Measurements from ENCODE around the gene CDC42EP1.

The CDC42EP1 gene, protein sequence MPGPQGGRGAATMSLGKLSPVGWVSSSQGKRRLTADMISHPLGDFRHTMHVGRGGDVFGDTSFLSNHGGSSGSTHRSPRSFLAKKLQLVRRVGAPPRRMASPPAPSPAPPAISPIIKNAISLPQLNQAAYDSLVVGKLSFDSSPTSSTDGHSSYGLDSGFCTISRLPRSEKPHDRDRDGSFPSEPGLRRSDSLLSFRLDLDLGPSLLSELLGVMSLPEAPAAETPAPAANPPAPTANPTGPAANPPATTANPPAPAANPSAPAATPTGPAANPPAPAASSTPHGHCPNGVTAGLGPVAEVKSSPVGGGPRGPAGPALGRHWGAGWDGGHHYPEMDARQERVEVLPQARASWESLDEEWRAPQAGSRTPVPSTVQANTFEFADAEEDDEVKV

DNA sequence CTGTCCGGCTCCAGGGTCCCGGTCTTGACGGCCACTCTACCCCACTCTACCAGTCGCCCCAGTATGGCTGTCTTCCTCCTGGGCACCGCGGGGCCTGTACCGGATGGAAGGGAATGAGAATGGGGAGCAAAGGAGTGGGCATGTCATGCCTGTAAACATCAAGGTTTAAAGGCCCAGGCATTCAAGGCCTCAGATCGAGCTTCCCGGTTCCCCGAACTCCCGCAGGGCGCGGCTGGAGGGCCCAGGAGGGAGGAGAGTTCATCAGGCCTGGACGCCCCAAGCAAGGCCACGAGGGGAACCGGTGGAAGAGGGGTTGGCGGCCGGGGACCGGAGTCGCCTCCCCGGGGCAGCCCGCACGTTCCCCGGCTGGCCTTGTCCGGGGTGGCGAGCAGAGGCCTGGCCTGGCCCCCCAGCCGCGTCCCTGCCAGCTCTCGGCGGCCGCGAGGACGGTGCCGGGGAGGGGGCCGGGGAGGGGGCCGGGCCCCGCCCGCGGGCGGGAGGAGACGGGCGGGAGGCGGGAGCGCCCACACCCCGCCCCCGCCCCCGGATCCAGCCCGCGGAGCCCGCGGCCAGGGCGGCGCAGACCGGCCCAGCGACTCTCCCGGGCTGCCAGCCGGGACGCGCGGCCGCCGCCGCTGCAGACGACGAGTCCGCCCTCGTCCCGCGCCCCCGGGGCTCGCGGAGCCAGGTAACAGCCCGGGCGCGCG, at the start of gene CDC42EP1:
Gene CDC42EP1 (plus strand): TSS at position 580 of the 707 bp plus-strand sequence. CDS start 5,870 bp downstream, outside the sequence.
- Histone ChIP-seq H3K4me3 (ENCODE audit: low read depth, low read length) (peak within 1 kb of the TSS; percentile 59), H3K36me3 (ENCODE audit: control insufficient read depth, insufficient read depth, low read length) (no peaks in the 10 kb centered on the region), H3K27me3 (ENCODE audit: control insufficient read depth, insufficient read depth, low read length) (peaks cover 36% of the 10 kb centered on the region), H3K9ac (ENCODE audit: low read depth, low read length) (peak within 1 kb of the TSS; percentile 12), H3K9me3 (ENCODE audit: control insufficient read depth, insufficient read depth, low read length) (no peaks in the 10 kb centered on the region), H3K4me1 (ENCODE audit: control insufficient read depth, insufficient read depth, low read length) (peaks cover 20% of the 10 kb centered on the region)

DNA sequence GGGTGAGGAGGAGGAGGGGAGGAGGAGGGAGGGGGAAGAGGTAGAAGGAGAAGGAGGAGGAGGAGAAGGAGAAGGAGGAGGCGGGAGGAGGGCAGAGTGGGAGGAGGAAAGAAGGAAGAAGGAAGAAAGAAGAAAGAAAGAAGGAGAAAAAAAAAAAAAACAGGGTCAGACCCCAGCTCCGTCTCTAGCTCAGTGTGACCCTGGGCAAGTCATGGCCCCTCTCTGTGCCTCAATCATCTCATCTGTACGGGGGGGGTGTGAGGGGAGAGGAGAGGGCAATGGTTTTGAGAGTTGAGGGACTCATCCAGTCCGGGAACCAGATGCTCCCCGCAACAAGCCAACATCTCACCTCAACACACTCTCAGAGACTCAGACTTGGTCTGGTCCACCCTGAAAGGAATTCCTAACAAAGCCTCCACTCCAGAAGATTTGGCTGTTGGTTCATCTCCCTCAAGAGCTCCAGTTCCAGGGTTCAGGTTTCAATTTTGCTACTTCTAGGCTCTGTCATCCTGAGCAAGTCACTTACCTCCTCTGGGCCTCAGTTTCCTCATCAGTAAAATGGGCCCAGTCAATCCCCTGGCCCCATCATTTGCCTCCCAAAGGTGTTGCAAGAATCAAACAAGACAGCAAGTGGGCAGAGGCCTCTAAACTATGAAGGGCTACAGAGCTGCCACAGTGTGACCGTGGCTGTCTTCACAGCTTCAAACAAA, 48.7 kb upstream of the CDC42EP1 start:
- Histone ChIP-seq H3K9me3 (ENCODE audit: control insufficient read depth, insufficient read depth, low read length) (no peaks in the 10 kb centered on the region), H3K9ac (ENCODE audit: low read depth, low read length) (no peak overlapping the region), H3K36me3 (ENCODE audit: control insufficient read depth, insufficient read depth, low read length) (peaks cover 4% of the 10 kb centered on the region), H3K27me3 (ENCODE audit: control insufficient read depth, insufficient read depth, low read length) (no peaks in the 10 kb centered on the region), H3K4me3 (ENCODE audit: low read depth, low read length) (no peak overlapping the region), H3K4me1 (ENCODE audit: control insufficient read depth, insufficient read depth, low read length) (no peaks in the 10 kb centered on the region)

DNA sequence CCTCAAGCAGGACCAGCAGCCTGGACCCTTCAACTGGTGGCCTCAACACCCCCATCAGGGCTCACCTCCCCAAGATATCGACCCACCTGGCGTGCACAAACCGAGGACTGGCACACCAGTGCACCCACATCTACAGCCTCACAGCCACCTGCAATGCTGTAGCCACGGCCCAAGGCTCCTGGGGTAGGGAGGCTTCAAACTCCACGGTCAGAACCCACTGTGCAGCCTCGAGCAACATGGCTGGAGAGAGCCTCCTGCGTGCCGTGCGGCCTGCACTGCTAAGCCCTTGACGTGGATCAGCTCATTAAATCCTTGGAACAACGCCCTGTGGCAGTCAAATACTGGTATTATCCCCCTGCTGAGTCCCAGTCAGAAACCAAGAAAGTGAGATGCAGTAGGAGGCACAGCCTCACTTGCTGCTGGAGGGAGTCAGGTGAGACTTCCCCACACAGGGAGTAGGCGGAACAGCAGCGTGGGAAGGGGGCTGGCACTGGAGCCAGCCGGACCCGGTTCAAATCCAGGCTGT, 45.7 kb upstream of the CDC42EP1 start:
- H3K9ac ChIP-seq (ENCODE audit: low read depth, low read length): no peak overlapping the region
- no peak overlapping the region for H3K4me3 ChIP-seq (ENCODE audit: low read depth, low read length)
- no peaks in the 10 kb centered on the region for H3K36me3 ChIP-seq (ENCODE audit: control insufficient read depth, insufficient read depth, low read length)
- peaks cover 13% of the 10 kb centered on the region for H3K27me3 ChIP-seq (ENCODE audit: control insufficient read depth, insufficient read depth, low read length)
- peaks cover 3% of the 10 kb centered on the region for H3K4me1 ChIP-seq (ENCODE audit: control insufficient read depth, insufficient read depth, low read length)
- H3K9me3 ChIP-seq (ENCODE audit: control insufficient read depth, insufficient read depth, low read length): no peaks in the 10 kb centered on the region

DNA sequence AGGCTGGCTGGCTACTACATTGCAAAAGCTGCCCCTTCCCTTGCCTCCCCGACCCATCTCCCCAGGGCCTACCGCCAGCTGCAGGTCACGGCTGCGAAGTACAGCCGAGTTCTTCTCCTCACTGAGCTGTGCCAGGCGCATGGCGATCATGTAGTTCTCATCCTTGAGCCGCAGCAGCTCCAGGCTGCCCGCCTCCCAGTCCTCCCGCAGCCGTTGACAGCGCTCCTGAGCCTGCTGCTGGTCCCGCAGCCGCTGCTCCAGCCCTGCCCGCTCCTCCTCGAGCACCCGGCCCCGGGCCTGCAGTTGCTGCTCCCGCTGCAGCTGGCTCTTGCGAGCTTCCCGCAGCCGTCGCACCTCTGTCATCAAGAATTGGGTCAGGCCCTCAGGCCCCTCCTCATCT, 44.4 kb upstream of the CDC42EP1 start:
- no peak overlapping the region for H3K4me3 ChIP-seq (ENCODE audit: low read depth, low read length)
- H3K9me3 ChIP-seq (ENCODE audit: control insufficient read depth, insufficient read depth, low read length): no peaks in the 10 kb centered on the region
- H3K4me1 ChIP-seq (ENCODE audit: control insufficient read depth, insufficient read depth, low read length): peaks cover 5% of the 10 kb centered on the region
- peaks cover 18% of the 10 kb centered on the region for H3K27me3 ChIP-seq (ENCODE audit: control insufficient read depth, insufficient read depth, low read length)
- no peak overlapping the region for H3K9ac ChIP-seq (ENCODE audit: low read depth, low read length)
- H3K36me3 ChIP-seq (ENCODE audit: control insufficient read depth, insufficient read depth, low read length): no peaks in the 10 kb centered on the region

DNA sequence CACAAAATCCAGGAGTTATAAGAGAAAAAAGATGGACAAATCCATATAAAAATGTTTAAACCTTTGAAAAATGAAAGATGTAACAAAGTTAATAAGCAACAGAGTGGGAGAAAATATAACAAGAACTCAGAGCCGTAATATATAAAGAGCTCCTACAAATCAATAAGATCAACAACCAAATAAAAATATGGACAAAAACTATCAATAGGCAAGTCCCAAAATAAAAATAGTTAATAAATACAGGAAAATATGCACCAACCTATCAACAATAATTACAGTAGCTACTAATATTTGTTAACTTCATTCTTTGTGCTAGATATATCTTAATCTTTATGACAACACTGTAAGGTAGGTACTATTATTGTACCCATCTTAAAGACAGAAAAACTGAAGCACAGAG, 43.8 kb upstream of the CDC42EP1 start:
- H3K36me3 ChIP-seq (ENCODE audit: control insufficient read depth, insufficient read depth, low read length): no peaks in the 10 kb centered on the region
- H3K4me1 ChIP-seq (ENCODE audit: control insufficient read depth, insufficient read depth, low read length): peaks cover 5% of the 10 kb centered on the region
- no peaks in the 10 kb centered on the region for H3K9me3 ChIP-seq (ENCODE audit: control insufficient read depth, insufficient read depth, low read length)
- H3K9ac ChIP-seq (ENCODE audit: low read depth, low read length): no peak overlapping the region
- H3K4me3 ChIP-seq (ENCODE audit: low read depth, low read length): no peak overlapping the region
- H3K27me3 ChIP-seq (ENCODE audit: control insufficient read depth, insufficient read depth, low read length): peaks cover 18% of the 10 kb centered on the region

DNA sequence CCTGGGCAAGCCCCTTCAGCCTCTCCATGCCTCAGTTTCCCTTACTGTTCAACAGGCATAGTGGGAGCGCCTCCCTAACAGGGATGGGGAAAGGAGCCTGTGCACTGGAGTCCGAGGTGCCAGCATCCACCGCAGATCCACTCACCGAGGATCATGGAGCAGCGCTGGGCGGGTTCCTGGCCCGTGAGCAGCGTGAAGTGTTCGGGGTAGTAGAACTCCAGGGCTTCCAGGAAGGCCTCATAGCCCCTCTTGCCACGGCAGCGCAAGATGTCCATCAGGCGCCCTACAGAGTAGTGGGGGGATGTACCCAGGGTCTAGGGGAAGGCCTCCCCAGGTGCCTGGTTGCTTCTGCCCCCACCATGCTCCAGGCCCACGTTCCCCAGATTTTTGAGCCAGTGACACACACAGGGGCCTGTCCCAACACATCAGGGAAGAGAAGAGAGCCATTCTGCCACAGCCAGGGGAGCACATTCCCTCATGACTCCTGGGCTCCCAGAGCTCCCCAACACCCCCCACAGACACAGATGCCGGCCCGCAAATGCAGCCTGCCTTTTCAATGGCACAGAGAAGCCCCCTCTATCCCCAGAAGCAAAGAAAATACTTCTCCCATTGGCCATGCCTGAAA, 42.3 kb upstream of the CDC42EP1 start:
- Histone ChIP-seq H3K4me1 (ENCODE audit: control insufficient read depth, insufficient read depth, low read length) (peaks cover 5% of the 10 kb centered on the region), H3K4me3 (ENCODE audit: low read depth, low read length) (no peak overlapping the region), H3K9me3 (ENCODE audit: control insufficient read depth, insufficient read depth, low read length) (no peaks in the 10 kb centered on the region), H3K9ac (ENCODE audit: low read depth, low read length) (no peak overlapping the region), H3K36me3 (ENCODE audit: control insufficient read depth, insufficient read depth, low read length) (no peaks in the 10 kb centered on the region), H3K27me3 (ENCODE audit: control insufficient read depth, insufficient read depth, low read length) (peaks cover 21% of the 10 kb centered on the region)

DNA sequence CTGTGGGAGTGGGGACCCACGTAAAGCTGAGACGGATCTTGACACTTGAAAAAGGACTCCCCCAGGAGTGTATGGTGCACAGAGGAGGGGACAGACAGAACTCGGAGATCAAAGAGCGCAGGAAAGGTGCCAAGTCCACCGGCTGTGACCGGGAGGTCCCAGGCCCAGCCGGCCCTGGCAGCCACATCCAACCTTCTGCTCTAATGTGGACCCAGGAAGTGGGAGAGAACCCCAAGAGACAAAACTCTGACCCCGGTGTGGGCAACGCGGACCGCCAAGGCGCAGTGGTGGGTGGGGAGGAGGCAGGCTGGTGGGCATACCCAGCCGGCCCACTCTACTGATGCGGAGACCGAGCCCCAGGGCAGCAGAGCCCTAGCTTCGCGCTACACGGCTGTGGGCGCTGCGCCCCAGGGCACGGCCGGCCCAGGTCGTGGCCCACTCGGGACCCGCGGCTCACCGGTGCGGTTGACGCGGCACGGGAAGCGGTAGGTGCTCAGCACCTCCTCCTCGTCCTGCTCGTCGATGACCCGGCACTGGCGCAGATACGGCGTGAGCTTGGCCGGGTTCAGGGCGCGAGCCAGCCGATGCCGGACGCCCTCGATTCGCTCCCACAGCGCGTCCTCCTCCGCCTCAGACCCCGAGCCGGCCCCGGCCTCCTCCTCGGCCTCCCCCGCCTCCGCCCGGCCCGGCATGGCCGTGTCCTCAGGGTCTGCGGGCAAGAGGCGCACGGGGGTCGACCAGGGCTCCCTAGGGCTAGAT, 41.6 kb upstream of the CDC42EP1 start:
- Histone ChIP-seq H3K4me3 (ENCODE audit: low read depth, low read length) (peak overlapping the region; percentile 73), H3K4me1 (ENCODE audit: control insufficient read depth, insufficient read depth, low read length) (peaks cover 5% of the 10 kb centered on the region), H3K9me3 (ENCODE audit: control insufficient read depth, insufficient read depth, low read length) (no peaks in the 10 kb centered on the region), H3K9ac (ENCODE audit: low read depth, low read length) (no peak overlapping the region), H3K36me3 (ENCODE audit: control insufficient read depth, insufficient read depth, low read length) (no peaks in the 10 kb centered on the region), H3K27me3 (ENCODE audit: control insufficient read depth, insufficient read depth, low read length) (peaks cover 21% of the 10 kb centered on the region)

DNA sequence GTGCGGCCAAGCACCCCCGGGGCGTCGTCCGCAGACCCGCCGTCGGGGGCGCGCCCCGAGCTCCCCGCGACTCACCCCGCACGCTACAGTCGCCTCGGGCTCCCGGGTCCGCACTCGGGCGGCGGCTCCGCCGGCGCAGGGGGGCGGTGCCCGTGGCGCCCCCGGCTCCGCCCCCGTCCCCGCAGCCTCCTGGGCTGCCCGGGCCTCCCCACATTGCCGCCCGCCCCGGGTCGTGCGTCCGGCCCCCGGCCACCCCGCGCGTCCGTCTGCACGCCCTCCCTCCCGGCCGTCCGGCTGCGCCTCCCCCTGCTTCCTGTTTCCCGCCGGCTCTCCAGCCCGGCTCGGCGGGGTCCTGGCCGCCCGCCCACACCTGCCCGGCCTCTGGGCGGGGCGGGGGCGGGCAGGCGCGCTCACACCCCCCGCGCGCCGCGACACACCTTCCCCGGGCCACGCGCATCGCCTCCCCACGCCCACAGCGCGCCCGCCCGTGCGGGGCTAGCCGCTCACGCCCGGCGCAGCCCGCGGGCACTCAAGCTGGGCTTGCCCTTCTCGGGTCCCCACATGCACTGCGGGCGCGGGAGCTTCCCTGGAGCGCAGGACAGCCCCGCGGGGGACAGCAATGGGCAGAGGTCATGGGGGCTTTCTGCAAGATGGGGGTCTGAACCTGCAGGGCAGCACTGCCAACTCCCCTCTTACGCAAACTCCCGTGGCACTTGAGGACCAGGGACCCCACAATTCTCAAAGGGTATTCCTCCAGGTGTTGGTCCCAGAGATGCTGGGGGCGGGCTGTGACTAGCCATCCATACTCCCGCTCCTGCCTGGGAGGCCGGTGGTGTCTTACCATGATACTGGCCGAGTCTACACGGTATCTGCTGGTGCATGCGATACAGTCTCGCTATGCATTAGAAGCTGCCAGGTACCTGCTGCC, 40.7 kb upstream of the CDC42EP1 start, which contains the start of gene CARD10:
Gene CARD10 (minus strand): TSS at position 148 of the 928 bp plus-strand sequence. CDS start 215 bp downstream, outside the sequence.
- Histone ChIP-seq H3K9ac (ENCODE audit: low read depth, low read length) (no peak within 1 kb of the TSS), H3K4me1 (ENCODE audit: control insufficient read depth, insufficient read depth, low read length) (peaks cover 5% of the 10 kb centered on the region), H3K27me3 (ENCODE audit: control insufficient read depth, insufficient read depth, low read length) (peaks cover 23% of the 10 kb centered on the region), H3K9me3 (ENCODE audit: control insufficient read depth, insufficient read depth, low read length) (no peaks in the 10 kb centered on the region), H3K36me3 (ENCODE audit: control insufficient read depth, insufficient read depth, low read length) (no peaks in the 10 kb centered on the region), H3K4me3 (ENCODE audit: low read depth, low read length) (peak within 1 kb of the TSS; percentile 73)

DNA sequence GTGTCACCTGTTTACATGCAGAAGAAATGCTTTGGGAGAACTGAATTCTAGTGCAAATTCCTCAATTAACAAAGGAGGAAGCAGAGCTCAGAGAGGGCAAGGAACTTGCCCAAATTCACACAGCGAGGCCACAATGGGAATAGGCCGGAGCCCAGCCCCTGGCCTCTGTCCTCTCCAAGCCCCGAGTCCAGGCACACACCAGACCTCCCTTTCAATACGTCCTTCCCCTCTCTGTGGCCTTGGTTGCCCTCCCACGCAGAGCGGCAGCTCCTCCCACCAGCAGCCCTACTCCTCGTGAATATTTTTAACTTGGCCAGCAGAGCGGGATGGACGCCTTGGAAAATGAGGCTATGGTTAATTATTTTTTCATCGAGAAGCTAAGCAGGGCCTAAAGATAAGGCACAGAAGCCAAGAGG, 39.5 kb upstream of the CDC42EP1 start:
- Histone ChIP-seq H3K4me3 (ENCODE audit: low read depth, low read length) (no peak overlapping the region), H3K36me3 (ENCODE audit: control insufficient read depth, insufficient read depth, low read length) (no peaks in the 10 kb centered on the region), H3K27me3 (ENCODE audit: control insufficient read depth, insufficient read depth, low read length) (peaks cover 23% of the 10 kb centered on the region), H3K9ac (ENCODE audit: low read depth, low read length) (no peak overlapping the region), H3K9me3 (ENCODE audit: control insufficient read depth, insufficient read depth, low read length) (no peaks in the 10 kb centered on the region), H3K4me1 (ENCODE audit: control insufficient read depth, insufficient read depth, low read length) (peaks cover 5% of the 10 kb centered on the region)

DNA sequence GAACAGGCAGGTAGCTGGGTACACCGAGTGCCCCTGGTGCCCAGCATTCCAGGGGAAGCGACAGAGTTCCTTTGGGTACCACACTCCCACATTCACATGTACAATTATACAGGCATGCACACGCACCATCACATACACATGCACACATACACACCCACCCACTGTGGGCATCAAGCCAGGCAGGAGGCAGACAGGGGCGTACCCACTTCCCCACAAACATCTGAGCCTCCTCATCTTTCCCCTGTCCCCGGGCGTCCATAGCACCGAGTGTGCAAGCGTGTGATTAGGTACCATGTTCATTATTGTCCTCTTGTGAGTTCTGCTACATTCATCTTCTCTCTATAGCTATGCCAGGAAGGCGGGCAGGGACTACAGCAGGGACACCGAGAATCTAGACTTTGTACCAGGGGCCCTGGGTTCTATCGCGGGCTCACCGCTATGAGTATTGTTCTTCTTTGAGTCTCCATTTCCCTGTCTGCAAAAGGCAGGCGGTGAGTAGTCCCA, 39.0 kb upstream of the CDC42EP1 start:
- Histone ChIP-seq H3K4me3 (ENCODE audit: low read depth, low read length) (no peak overlapping the region), H3K4me1 (ENCODE audit: control insufficient read depth, insufficient read depth, low read length) (peaks cover 5% of the 10 kb centered on the region), H3K9me3 (ENCODE audit: control insufficient read depth, insufficient read depth, low read length) (no peaks in the 10 kb centered on the region), H3K27me3 (ENCODE audit: control insufficient read depth, insufficient read depth, low read length) (peaks cover 23% of the 10 kb centered on the region), H3K36me3 (ENCODE audit: control insufficient read depth, insufficient read depth, low read length) (no peaks in the 10 kb centered on the region), H3K9ac (ENCODE audit: low read depth, low read length) (no peak overlapping the region)

All from iPS-15b (cell line).